Ovary (tissue), 9 donors: ENCODE data around the gene LAMTOR1. TPM values are rescaled to one million over a fixed set of nuclear protein-coding genes. Genes with fewer than 3 reads are reported as not detected.

Source experiments
- DNase-seq, 5 donors: peaks; one replicate each; pipeline ENCODE4 v3.0.0-alpha.2; 2019 to 2020
- H3K27ac ChIP-seq, 2 donors: fragments of 200-600 bp; one replicate each; pipeline versions ENCODE4 v1.5.1 to v1.8.0; 2019 to 2022
- H3K27me3 ChIP-seq: fragments of 200-600 bp; one replicate; pipeline ENCODE4 v1.8.0; 2022
- H3K36me3 ChIP-seq: fragments of 200-600 bp; sonication (generic); one replicate; pipeline ENCODE4 v1.5.1; 2019
- H3K4me1 ChIP-seq: one replicate; pipeline ENCODE4 v1.8.1; 2013; ENCODE audit warnings: mild to moderate bottlenecking, moderate library complexity; ENCODE audit not compliant: insufficient read depth
- H3K4me3 ChIP-seq: fragments of 200-600 bp; sonication (generic); one replicate; pipeline ENCODE4 v1.5.1; 2017
- H3K9me3 ChIP-seq, 2 donors: fragments of 200-600 bp in 1 of 2; sonication (generic) in 1 of 2; one replicate each; pipeline versions ENCODE4 v1.5.1 to v1.8.1; 2013 to 2019; ENCODE audit warnings: mild to moderate bottlenecking in 1 of 2, moderate library complexity in 1 of 2
- CTCF ChIP-seq, 3 donors: fragments of 450-650 bp in 2 of 3; fragments of 200-600 bp in 1 of 3; IDR thresholded peaks; one replicate each; pipeline versions ENCODE4 v1.5.1 to v1.8.0; 2016 to 2022; ENCODE audit warnings: antibody characterized with exemption in 3 of 3, mild to moderate bottlenecking in 1 of 3
- EP300 ChIP-seq: sonication (generic); formaldehyde crosslinking; IDR thresholded peaks from one replicate; pipeline ENCODE4 v1.6.1; 2017; ENCODE audit warnings: antibody characterized with exemption
- POLR2A ChIP-seq: fragments of 450-650 bp; IDR thresholded peaks from one replicate; pipeline ENCODE4 v1.6.1; 2017; ENCODE audit warnings: antibody characterized with exemption, mild to moderate bottlenecking, moderate library complexity
- WGBS, 3 donors: extraction: QIAGEN DNeasy Blood & Tissue Kit in 1 of 3; methylation state at CpG; one replicate each; pipeline versions ENCODE4 v1.1.5 to v1.1.7; 2013 to 2017; 5-methylcytosine and 5-hydroxymethylcytosine counted together
- intact Hi-C, 4 donors: fragments of 100-400 bp; cut with DNase I; formaldehyde crosslinking; loops; one replicate each; pipeline versions ENCODE4 v1.11.0 to v1.15.1; 2022 to 2023
- polyA plus RNA-seq, 2 donors: library from polyadenylated mRNA; stranded (reverse); fragments of 200-250 nt in 1 of 2; fragments of 350-450 nt in 1 of 2; fragmentation: Illumina TruSeq in 1 of 2; extraction: RNeasy Lipid Tissue Mini Kit (QIAGEN cat#74804) in 1 of 2; gene quantifications; one replicate each; pipeline ENCODE4 v1.2.3, GENCODE V29; 2013 to 2014
- total RNA-seq, 7 donors: library from RNA; depleted of rRNA in 2 of 7; stranded (reverse); fragments of >200 nt in 2 of 7; fragmentation: NEBNext Ultra II Directional in 3 of 7; extraction: Animal tissue kit (Norgen Biotek cat#: 25700) in 3 of 7; gene quantifications; one replicate each; pipeline versions ENCODE4 v1.1.0 to v1.2.4, GENCODE V29; 2016 to 2023
- donor health status: DM: no; HTN: no; CAD: no; lungs with moderate emphysema.
- donor health status: DM: no; HTN: no; CAD: no.
- donor health status: Bipolar disorder and iron deficiency.
- donor health status: DM: yes; HTN: yes; CAD: no.
- donor health status: DM: no; HTN: no; CAD: no.
- donor health status: DM: yes; HTN: yes; CAD: no.

LAMTOR1 gene
- total and polyA plus RNA-seq, 9 donors: 64.0 to 118 (median 75.1) TPM

GRCh38 chr11:72122607-72123006 lies 19.5 kb upstream of the LAMTOR1 start:
- Histone ChIP-seq H3K27me3 (no peaks in the 10 kb centered on the region), H3K4me3 (no peak overlapping the region), H3K4me1 (no peaks in the 10 kb centered on the region), H3K9me3 (no peaks in the 10 kb centered on the region), H3K36me3 (no peaks in the 10 kb centered on the region), H3K27ac (no peak overlapping the region)
- TF ChIP-seq EP300 (no peak), POLR2A (no peak), CTCF (IDR thresholded peaks at IDR 0.05) (no peak)
- intact Hi-C loops: no loop called here
- DNase-seq: no peak
- WGBS, 3 donors: 62 to 76% (median 76%) methylated on average over 1 of the region's 1 CpG

GRCh38 chr11:72120930-72121329 lies 17.8 kb upstream of the LAMTOR1 start:
- DNase-seq: no peak
- H3K36me3 ChIP-seq: no peaks in the 10 kb centered on the region
- no peak overlapping the region for H3K27ac ChIP-seq
- TF ChIP-seq POLR2A: no peak
- no peaks in the 10 kb centered on the region for H3K4me1 ChIP-seq
- no peaks in the 10 kb centered on the region for H3K27me3 ChIP-seq
- H3K4me3 ChIP-seq: no peak overlapping the region
- H3K9me3 ChIP-seq: no peaks in the 10 kb centered on the region
- intact Hi-C loops: no loop called here
- 66 to 74% (median 71%) methylated on average over 2 of the region's 2 CpGs for WGBS, 3 donors

- H3K27ac ChIP-seq: no peak overlapping the region
- H3K36me3 ChIP-seq: no peaks in the 10 kb centered on the region
- DNase-seq: no peak
- no peaks in the 10 kb centered on the region for H3K9me3 ChIP-seq
- no peak overlapping the region for H3K4me3 ChIP-seq
- no peak for TF ChIP-seq CTCF (IDR thresholded peaks at IDR 0.05)
- TF ChIP-seq EP300: no peak
- 58 to 63% (median 62%) methylated on average over 6 of the region's 6 CpGs for WGBS, 3 donors
- H3K27me3 ChIP-seq: no peaks in the 10 kb centered on the region
- intact Hi-C loops: no loop called here
- no peaks in the 10 kb centered on the region for H3K4me1 ChIP-seq
Measured at GRCh38 chr11:72119198-72119597, 16.1 kb upstream of the LAMTOR1 start.

- WGBS, 3 donors: 90 to 94% (median 91%) methylated on average over 6 of the region's 6 CpGs
Measured at GRCh38 chr11:72116019-72116755, 13.1 kb upstream of the LAMTOR1 start.

More at GRCh38 chr11:72116019-72116755, 13.1 kb upstream of the LAMTOR1 start:
- TF ChIP-seq POLR2A (no peak), EP300 (no peak), CTCF (IDR thresholded peaks at IDR 0.05) (no peak)
- peaks cover 2% of the 10 kb centered on the region for H3K4me1 ChIP-seq
- intact Hi-C loops: no loop called here
- H3K27me3 ChIP-seq: no peaks in the 10 kb centered on the region
- no peak overlapping the region for H3K4me3 ChIP-seq
- no peak for DNase-seq
- H3K9me3 ChIP-seq: no peaks in the 10 kb centered on the region
- no peaks in the 10 kb centered on the region for H3K36me3 ChIP-seq
- no peak overlapping the region for H3K27ac ChIP-seq
